HT-29 (cell line): ENCODE measurements around the gene CHRNA1. TPM values are rescaled to one million over a fixed set of nuclear protein-coding genes. Genes with fewer than 3 reads are reported as not detected.
A peak's percentile ranks its signal among the peaks of the same experiment; 100 is the strongest.

Experiments used
- DNase-seq: peaks from one replicate; pipeline ENCODE4 v3.0.0-alpha.2; 2015; ENCODE audit warnings: low spot score
- total RNA-seq: library from RNA; depleted of rRNA; stranded (reverse); fragments of >200 nt; shearing (Covaris generic); gene quantifications from 2 replicates; pipeline ENCODE4 v1.2.3, GENCODE V29; 2014; rRNA removed

The CHRNA1 gene
- total RNA-seq: not detected in 2 replicates

- DNase-seq: no peak
Measured at GRCh38 chr2:174764280-174765255, at the start of gene CHRNA1. Gene CHRNA1 (minus strand): TSS chr2:174764472. CDS start chr2:174764394, 78 bp downstream.

- no peak for DNase-seq
Measured at GRCh38 chr2:174812037-174812436, 47.8 kb upstream of the CHRNA1 start.

DNA sequence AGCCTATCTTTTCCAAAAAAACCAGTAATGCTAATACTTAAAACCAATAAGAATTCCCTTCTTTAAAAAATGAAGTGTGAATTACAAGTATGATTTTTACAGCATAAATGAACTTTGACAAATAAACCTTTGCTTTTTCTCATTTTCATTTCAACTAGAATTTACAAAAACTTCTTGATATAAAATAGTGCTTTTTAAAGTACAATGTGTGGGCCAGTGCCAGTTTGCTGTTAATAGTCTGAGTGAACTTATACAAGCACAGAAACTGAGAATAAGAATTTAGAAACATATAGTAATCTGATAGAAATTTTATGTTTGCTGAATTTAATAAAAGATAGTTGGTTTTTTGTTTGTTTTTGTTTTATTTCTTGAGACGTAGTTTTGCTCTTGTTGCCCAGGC, 43.7 kb upstream of the CHRNA1 start:
- no peak for DNase-seq

GRCh38 chr2:174805803-174806202, 41.5 kb upstream of the CHRNA1 start:
- DNase-seq: no peak

DNA sequence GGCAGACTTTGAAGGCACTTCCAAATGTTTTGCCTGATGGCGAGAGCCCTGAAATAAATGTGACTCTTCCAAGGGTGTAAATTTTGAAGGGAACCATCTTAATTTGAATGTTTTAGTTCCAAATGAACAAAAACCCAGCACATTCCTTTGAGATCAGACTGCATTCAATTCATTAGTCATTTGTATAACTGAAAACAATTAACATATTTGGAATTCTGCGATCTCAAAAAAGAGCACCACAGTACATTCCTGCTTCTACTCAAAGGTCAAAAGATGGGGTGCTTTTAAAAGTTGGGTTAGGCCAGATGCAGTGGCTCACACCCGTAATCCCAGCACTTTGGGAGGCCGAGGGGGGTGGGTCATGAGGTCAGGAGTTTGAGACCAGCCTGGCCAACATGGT, 38.2 kb upstream of the CHRNA1 start:
- DNase-seq: no peak

DNA sequence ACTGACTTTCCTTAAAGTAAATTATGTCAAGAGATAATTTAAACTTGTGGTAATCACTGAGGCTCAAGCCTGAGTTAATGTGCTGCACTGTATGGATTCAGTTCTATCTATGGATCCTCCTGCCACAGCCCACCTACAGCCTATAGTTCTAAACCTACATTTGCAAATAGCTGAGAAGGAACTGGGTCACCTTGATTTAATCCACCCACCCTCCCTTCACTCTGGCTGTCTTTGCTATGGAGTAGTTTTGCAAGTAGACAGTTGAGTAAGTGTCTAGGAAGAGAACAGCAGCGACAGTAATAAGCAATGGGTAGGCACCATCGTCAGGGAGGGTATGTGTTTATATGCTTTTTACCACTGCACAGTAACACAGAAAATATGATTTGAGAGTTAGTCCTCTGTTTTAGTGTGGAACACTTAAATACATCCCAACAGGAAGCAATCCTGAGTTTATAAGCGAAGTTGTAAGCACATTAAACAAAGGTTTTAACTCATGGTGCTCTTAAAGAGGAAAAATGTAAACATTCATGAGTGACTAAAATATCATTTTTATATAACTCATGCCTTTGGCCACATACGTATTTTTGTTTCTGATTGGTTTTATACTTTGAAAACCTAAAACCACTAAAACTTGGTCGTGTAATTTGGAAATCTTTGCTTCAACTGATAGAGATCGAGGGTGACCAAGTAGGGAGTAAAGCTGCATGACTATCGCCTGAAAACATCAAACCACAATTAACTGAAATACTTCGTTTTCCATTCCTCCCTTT, 36.3 kb upstream of the CHRNA1 start:
- DNase-seq: no peak

DNA sequence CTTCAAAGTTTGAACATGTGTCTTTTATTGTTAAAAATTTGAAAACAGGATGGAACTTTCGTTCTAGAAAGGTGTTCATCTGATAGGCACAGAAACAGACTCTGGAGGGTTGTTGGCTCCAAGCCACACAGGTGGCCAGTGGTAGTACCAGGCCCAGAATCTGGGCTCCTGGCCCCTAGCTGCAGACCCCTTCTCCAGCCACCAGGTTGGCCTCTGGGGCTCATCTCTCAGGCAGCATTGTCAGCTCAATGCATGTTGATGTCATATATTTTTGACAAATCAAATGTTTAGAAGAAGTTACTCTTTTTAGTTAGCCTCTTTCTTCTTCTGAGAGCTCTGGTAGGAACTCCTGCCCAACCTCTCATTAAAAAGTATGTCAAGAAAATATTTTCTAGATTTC, 34.5 kb upstream of the CHRNA1 start:
- DNase-seq: no peak

- DNase-seq: no peak
Measured at GRCh38 chr2:174797781-174798276, 33.6 kb upstream of the CHRNA1 start.

DNA sequence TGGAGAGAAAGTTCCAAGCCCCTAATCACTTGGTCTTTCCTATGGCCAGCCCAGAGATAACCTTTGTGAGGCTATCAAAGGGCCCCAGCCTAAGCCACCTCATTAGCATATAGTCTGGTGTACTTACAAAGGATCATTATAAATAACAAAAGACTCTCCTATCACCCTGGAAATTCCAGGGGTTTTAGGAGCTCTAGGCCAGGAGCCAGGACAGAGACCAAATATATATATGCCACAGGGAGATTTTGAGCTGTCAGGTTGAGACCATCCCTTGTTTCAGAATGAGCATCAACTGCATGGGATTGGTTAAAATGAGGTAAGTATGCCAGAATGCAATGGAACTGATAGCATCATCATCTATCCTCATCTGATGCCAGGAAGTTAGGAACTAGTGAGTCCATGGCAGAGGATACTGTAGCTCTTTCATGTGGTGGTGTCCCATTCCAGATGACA, 32.1 kb upstream of the CHRNA1 start:
- DNase-seq: no peak

DNA sequence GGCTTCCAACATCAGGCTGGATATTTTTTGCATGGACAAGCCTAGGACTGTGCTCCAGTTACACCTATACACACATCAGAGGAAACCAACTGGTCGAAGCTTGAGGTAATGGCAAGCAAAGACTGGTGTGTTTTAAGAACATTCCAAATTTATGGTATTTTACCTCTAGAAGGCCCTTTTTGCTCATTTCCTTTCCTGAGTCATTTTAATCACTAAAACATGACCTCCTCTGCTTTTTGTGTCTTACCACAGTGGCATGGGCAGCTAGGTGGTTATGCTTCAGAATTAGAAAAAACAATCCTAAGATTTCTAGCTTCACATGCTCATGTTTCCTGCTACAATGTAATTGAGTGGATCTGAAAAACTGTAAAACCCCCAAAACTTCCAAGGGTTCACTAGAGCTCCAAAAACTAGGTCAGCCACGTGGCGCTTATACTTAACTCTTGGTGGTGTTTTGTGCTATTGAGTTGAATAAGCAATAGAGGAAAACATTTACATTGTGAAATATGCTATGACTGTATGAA, 30.6 kb upstream of the CHRNA1 start:
- DNase-seq: no peak

DNA sequence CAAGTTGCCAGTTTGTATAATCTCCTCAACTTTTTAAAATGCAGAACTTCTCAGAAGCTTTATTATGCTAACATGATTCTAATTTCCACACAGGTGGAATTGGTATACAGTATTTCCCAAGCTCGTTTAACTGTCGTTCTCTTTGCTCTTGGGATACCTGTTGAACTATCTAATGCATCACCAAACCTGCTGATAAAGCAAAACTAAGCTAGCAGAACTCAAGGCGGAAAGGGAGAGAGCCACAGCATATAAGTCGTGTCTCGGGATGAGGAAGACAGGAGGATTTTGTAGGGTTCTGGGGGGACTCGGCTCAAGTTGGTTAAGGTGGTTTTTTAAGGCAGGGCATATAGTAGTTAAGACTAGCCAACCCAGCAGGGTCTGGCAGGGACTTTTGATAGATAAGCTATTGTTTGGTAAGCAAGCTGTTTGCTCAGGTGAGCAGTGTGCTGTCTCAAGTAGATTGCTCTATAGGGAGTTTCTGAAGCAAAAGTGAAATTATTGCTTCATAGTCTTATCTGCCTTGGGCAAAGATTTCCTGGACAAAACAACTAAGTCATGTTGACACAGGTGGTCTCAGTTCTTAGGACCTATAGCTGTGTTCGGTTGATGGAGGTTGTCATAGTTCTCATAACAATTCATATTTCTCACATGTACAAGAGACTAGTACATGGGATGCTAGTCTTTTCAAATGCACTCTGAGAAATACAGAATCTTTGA, 28.2 kb upstream of the CHRNA1 start:
- DNase-seq: no peak

- DNase-seq: no peak
Measured at GRCh38 chr2:174791746-174792280, 27.5 kb upstream of the CHRNA1 start.

DNA sequence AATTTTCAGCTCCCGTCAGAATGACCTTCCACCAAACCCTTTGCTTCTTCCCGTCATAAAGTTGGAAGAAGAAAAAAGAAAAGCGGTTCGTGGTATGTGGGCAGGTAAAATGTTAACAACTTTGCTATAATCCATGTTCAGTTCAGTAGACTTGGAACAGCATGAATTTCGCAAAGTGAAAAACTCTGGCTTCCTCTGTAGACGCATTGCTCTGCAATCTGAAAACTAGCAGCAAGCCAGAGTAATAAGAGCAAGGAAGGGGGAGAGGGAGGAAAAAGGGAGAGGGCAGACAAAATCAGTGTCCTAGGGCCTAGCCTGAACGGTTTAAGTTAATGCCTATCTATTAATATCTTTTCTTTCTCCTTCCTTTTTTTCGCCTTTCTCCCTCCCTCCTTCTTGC, 26.7 kb upstream of the CHRNA1 start:
- DNase-seq: no peak

DNA sequence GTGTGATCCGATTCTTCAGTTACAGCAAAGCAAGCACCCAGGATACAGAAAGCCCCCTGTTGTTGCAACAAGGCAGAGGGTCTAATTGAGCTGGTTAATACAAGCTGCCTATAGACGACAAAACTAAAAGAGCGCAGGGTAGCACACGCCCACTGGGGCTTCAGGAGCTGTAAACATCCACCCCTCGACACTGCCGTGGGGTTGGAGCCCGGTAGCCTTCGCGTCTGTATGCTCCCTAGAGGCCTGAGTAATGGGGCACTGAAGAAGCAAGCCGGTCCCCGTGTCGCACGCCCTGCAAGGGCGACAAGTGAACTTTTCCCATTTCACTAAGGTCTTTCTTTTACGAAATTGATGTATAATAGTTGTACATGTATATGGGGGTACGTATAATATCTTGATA, 24.7 kb upstream of the CHRNA1 start:
- DNase-seq: no peak

DNA sequence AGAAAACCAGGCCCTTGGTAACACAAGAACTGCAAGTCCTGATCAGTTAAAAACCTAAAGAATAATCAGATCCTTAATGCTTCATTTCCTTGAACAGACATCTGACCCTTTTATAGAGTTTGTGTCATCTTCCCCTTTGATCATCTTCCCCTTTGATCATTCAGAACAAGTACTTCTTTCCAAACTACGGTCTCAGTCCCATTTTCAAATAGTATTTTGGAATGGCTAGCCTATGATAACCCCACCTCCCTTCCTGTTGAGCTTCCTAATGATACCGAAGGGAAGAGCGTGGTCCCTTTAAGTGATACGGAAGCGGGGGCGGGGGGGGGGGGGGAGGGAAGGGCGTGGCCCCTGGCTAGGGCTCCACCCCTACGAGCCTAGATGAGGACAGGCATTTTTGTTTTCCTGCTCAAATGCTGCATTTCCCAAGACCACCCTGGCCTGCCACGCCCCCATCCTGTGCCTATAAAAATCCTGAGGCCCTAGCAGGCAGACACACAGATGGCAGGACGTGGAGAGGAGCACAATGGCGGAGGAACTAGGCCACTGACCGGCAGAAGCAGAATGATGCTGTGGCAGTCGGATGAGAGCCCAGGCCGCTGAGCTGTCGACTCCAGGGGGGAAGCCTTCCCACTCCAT, 24.1 kb upstream of the CHRNA1 start:
- DNase-seq: peak; percentile 9

DNA sequence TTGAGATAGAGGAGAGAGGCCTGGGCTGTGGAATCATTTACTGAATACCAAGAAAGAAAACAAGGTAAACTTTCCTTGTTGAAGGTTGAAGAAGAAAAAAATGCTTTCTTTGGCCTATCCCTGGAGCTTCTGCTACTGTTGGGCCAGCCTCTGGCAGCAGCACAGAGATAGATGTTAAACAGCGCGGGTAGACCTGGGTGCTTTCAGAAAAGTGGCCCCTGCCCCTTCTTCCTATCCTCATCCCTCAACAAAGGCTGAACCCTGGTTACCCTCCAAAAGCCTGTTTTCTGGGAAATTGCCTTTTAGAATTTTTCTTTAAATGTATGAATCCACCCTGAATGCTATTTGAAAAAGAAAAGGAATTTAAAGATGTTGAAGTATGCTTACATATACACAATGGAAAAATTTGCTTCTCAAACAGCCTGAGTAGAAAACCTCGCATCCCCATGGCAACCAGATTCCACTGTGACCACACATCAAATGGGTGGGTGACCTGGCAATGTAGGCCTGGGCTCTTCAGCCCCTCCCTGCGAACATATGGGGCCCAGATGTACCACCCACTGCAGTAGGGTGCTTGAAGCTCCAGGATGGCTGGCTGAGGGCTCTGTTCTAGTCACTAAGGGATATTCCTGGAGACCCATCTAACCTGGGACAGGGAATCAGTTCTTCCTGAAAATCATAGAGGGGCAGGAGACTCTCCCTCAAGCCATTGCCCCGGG, 23.4 kb upstream of the CHRNA1 start:
- DNase-seq: peak; percentile 39

DNA sequence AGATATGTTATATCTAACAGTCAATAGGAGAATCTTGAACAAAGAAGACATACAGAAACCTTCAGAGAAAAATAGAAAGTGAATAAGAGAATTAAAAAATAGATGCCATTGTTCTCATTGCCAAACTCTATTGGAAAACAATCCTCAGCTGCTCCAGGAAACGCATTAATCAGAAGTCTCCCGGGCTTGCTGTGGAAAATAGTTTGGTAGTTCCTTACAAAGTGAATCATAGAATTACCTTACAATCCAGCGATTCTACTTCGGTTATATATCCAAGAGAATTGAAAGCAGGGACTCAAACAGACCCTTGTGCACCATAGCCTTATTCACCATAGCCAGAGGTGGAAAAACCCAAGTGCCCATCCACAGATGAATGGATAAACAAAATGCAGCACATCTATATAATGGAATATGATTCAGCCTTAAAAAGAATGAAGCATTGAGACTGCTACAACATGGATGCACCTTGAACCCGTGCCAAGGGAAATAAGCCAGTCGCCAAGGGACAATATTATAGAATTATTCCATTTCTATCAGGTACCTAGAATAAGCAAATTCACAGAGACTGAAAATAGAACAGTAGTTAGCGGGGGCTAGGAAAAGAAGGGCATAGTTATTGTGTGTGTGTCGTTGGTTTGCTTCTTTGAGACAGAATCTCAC, 21.9 kb upstream of the CHRNA1 start:
- DNase-seq: no peak

DNA sequence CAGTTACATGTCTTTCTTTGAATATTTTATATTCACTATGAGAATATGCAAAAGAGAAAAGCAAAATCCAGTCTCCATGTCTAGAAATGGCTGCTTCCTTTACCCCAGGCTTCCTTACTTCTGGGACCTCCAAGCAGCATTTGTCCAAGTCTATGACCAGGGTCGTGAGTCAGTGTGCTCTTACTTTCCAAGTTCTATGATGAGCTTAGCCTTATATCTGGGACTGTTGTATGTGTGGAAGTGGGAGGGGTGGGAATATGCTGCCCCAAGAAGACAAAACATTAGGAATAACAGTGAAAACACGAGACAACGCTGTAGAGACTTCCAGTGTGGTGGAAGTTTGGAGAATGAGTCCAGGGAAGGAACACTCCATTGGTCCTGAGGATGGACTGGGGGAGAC, 21.2 kb upstream of the CHRNA1 start:
- no peak for DNase-seq

GRCh38 chr2:174784909-174785308, 20.6 kb upstream of the CHRNA1 start:
- DNase-seq: no peak
